GM12891 (cell line): Measurements from ENCODE around the gene LNX2.

ENCODE experiments used
- PAX5 ChIP-seq: IDR thresholded peaks from 2 replicates; pipeline ENCODE4 v1.6.1; 2011; ENCODE audit warnings: low read length, moderate library complexity, mild to moderate bottlenecking; ENCODE audit not compliant: insufficient read depth, severe bottlenecking
- POLR2A ChIP-seq: IDR thresholded peaks from 2 replicates; pipeline ENCODE4 v1.6.1; 2011; ENCODE audit warnings: low read depth, low read length, control low read depth
- POLR2AphosphoS5 ChIP-seq: IDR thresholded peaks from 2 replicates; pipeline ENCODE4 v1.6.1; 2011; ENCODE audit warnings: low read depth, low read length, control low read depth
- SPI1 ChIP-seq: IDR thresholded peaks from 2 replicates; pipeline ENCODE4 v1.6.1; 2011; ENCODE audit warnings: low read depth, low read length, control low read depth
- TAF1 ChIP-seq: IDR thresholded peaks from 2 replicates; pipeline ENCODE4 v1.6.1; 2011; ENCODE audit warnings: low read depth, low read length, control low read depth

DNA sequence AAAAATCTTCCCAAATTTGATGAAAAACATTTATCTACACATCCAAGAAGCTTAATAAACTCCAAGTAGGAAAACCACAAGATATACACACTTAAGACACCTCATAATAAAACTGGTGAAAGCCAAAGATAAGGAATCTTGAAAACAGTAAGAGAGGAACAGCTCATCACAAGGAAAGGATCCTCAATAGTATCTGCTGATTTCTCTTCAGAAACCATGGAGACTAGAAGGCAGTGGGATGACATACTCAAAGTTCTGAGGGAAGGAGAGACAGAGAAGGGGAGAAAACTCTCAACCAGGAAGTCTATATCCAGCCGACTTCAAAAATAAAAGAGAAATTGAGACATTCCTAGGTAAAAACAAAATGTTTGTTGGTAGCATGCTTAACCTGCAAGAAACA is 45.7 kb downstream of the LNX2 start:
- TF ChIP-seq POLR2AphosphoS5: no peak
- TF ChIP-seq TAF1: no peak
- no peak for TF ChIP-seq POLR2A
- no peak for TF ChIP-seq PAX5
- TF ChIP-seq SPI1: no peak
